Osteocyte (in vitro differentiated cells): Measurements from ENCODE around the gene PTPN12. TPM values are rescaled to one million over a fixed set of nuclear protein-coding genes. Genes with fewer than 3 reads are reported as not detected.

ENCODE experiments used
- DNase-seq: peaks from one replicate; pipeline ENCODE4 v3.0.0; 2021; ENCODE audit warnings: mixed read lengths; ENCODE audit not compliant: unreplicated experiment; ENCODE audit errors: extremely low spot score
- H3K27ac Mint-ChIP-seq: one replicate; pipeline ENCODE4 v1.8.0; 2021; ENCODE audit warnings: mild to moderate bottlenecking, mixed read lengths; ENCODE audit not compliant: unreplicated experiment
- H3K27me3 Mint-ChIP-seq: one replicate; pipeline ENCODE4 v1.8.0; 2021; ENCODE audit warnings: mixed read lengths; ENCODE audit not compliant: unreplicated experiment
- H3K36me3 Mint-ChIP-seq: one replicate; pipeline ENCODE4 v1.8.0; 2021; ENCODE audit warnings: mixed read lengths; ENCODE audit not compliant: unreplicated experiment
- H3K4me1 Mint-ChIP-seq: one replicate; pipeline ENCODE4 v1.8.0; 2021; ENCODE audit warnings: mixed read lengths; ENCODE audit not compliant: unreplicated experiment
- H3K4me3 Mint-ChIP-seq: one replicate; pipeline ENCODE4 v1.8.0; 2021; ENCODE audit warnings: mild to moderate bottlenecking, moderate library complexity, mixed read lengths; ENCODE audit not compliant: unreplicated experiment
- H3K9me3 Mint-ChIP-seq: one replicate; pipeline ENCODE4 v1.8.0; 2021; ENCODE audit warnings: mixed read lengths; ENCODE audit not compliant: unreplicated experiment
- total RNA-seq: library from RNA; stranded (reverse); gene quantifications from 2 replicates; pipeline ENCODE4 v1.2.1, GENCODE V29; 2021
- TF ChIP-seq, protein P1 (sequence below): fragments of 200-600 bp; sonication (generic); IDR thresholded peaks from 2 replicates; pipeline ENCODE4 v1.5.0; 2021; ENCODE audit warnings: antibody characterized with exemption, mild to moderate bottlenecking, moderate library complexity

Gene PTPN12
- total RNA-seq, 1 donor from 2014 or later = 85.4 TPM

DNA sequence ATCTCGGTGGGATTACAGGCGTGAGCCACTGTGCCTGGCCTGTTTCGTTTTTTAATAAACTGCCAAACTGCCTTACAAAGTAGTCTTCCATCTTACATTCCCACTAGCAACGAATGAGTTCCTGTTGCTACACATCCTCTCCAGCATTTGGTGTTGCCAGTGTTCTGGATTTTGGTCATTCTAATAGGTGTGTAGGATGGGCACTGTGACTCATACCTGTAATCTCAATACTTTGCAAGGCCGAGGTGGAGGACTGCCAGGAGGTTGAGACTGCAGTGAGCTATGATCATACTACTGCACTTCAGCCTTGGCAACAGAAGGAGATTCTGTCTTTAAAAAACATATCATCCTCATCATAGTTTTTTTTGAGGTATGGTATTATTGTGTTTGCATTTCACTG, 137.8 kb downstream of the PTPN12 start:
- peaks cover 10% of the 10 kb centered on the region for H3K4me1 Mint-ChIP-seq
- no peak overlapping the region for H3K4me3 Mint-ChIP-seq
- H3K27ac Mint-ChIP-seq = no peak overlapping the region
- no peaks in the 10 kb centered on the region for H3K27me3 Mint-ChIP-seq
- H3K36me3 Mint-ChIP-seq = peaks cover 4% of the 10 kb centered on the region
- TF ChIP-seq, protein P1, sequence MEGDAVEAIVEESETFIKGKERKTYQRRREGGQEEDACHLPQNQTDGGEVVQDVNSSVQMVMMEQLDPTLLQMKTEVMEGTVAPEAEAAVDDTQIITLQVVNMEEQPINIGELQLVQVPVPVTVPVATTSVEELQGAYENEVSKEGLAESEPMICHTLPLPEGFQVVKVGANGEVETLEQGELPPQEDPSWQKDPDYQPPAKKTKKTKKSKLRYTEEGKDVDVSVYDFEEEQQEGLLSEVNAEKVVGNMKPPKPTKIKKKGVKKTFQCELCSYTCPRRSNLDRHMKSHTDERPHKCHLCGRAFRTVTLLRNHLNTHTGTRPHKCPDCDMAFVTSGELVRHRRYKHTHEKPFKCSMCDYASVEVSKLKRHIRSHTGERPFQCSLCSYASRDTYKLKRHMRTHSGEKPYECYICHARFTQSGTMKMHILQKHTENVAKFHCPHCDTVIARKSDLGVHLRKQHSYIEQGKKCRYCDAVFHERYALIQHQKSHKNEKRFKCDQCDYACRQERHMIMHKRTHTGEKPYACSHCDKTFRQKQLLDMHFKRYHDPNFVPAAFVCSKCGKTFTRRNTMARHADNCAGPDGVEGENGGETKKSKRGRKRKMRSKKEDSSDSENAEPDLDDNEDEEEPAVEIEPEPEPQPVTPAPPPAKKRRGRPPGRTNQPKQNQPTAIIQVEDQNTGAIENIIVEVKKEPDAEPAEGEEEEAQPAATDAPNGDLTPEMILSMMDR = no peak
- no peaks in the 10 kb centered on the region for H3K9me3 Mint-ChIP-seq
- no peak for DNase-seq

DNA sequence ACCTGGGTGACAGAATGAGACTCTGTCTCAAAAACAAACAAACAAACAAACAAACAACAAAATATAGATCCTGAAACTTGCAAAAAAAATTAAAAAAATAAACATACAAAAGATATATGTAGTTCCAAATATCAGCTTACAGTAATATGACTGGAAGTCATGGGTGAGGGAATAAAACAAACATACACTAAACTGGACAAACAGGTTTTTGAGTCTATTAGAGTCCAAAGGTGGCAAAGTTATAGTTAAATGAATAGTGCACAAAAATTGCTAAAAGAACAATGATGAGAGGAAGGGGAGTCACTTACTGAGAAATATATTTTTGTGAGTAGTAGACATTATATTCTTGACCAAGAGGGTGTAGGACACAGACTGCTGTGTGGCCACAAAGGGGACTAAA, 142.5 kb downstream of the PTPN12 start:
- H3K27me3 Mint-ChIP-seq = no peaks in the 10 kb centered on the region
- H3K4me3 Mint-ChIP-seq = no peak overlapping the region
- no peak overlapping the region for H3K27ac Mint-ChIP-seq
- TF ChIP-seq, protein P1 = no peak
- no peak for DNase-seq
- peaks cover 8% of the 10 kb centered on the region for H3K36me3 Mint-ChIP-seq
- H3K9me3 Mint-ChIP-seq = no peaks in the 10 kb centered on the region
- H3K4me1 Mint-ChIP-seq = peaks cover 18% of the 10 kb centered on the region

DNA sequence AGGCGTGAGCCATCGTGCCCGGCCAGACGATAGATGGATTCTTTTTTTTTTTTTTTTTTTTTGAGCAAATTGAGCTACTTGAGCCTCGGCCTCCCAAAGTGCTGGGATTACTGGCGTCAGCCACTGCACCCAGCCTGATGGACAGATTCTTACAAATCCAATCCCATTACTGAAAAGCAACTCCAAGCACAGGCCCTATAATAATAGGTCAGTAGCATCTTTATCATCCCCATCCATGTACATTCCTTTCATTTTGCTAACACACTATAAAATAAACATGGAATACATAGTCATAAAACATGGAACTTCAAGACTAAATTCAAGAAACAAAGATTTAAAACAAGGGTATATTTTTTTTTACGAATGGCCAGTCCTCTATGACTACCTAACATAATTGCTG, 143.2 kb downstream of the PTPN12 start:
- TF ChIP-seq, protein P1 = no peak
- Mint-ChIP-seq H3K27ac (no peak overlapping the region), H3K4me3 (no peak overlapping the region), H3K36me3 (peaks cover 8% of the 10 kb centered on the region), H3K9me3 (no peaks in the 10 kb centered on the region), H3K27me3 (no peaks in the 10 kb centered on the region), H3K4me1 (peaks cover 23% of the 10 kb centered on the region)
- DNase-seq = no peak

DNA sequence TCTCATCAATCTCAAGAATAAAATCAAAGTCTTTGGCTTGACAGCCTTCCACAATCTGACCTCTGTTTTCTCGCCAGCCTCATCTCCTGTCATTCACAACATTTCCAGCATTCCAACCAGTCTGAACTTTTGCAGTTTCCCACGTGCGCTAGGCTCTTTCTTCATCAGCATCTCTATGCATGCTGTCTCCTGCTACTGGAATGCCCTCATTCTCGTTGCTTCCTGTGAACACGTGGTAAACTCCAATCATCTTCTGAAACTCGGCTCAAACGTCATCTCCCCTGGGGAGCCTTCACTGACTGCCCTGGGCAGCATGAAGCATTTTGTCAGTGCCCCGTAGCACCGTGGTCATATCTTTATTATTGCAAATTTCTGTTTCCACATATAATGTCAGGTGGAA, 146.9 kb downstream of the PTPN12 start:
- Mint-ChIP-seq H3K27ac (peak overlapping the region; percentile 43), H3K36me3 (peaks cover 5% of the 10 kb centered on the region), H3K9me3 (no peaks in the 10 kb centered on the region), H3K4me3 (no peak overlapping the region), H3K4me1 (peaks cover 33% of the 10 kb centered on the region), H3K27me3 (no peaks in the 10 kb centered on the region)
- DNase-seq = no peak
- TF ChIP-seq, protein P1 = no peak

DNA sequence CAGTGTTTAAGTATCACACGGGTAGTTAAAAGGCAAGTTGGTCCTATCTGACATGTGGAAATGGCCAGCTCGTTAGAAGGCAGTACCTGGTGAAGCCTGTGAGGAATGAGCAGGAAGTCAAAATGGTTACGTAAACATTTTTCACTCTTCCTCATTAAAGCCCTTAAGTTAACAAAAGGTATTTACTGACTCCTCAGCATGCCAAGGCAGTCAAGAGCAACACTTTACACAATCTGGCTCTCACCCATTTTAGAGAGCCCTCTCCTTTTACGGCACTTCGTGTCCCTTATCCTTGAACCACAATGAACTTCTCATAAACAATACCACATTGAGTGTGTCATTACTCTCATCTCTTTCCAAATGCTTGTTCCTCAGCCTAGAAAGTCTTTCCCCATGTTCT, 148.1 kb downstream of the PTPN12 start:
- no peak overlapping the region for H3K4me3 Mint-ChIP-seq
- H3K36me3 Mint-ChIP-seq = peaks cover 5% of the 10 kb centered on the region
- H3K4me1 Mint-ChIP-seq = peaks cover 31% of the 10 kb centered on the region
- H3K27ac Mint-ChIP-seq = no peak overlapping the region
- DNase-seq = no peak
- TF ChIP-seq, protein P1 = no peak
- H3K27me3 Mint-ChIP-seq = no peaks in the 10 kb centered on the region
- H3K9me3 Mint-ChIP-seq = no peaks in the 10 kb centered on the region
